ENCODE results near the gene CYB5R3. TPM values are rescaled to one million over a fixed set of nuclear protein-coding genes. Genes with fewer than 3 reads are reported as not detected.
A peak's percentile ranks its signal among the peaks of the same experiment; 100 is the strongest.
"Not testable (repeated sequence)": the region's sequence is repeated elsewhere in the genome, so short reads cannot be mapped to it uniquely, and the experiment has no call there.

The CYB5R3 gene
- total RNA-seq, 1 donor from 2014 or later = 428 TPM

DNA sequence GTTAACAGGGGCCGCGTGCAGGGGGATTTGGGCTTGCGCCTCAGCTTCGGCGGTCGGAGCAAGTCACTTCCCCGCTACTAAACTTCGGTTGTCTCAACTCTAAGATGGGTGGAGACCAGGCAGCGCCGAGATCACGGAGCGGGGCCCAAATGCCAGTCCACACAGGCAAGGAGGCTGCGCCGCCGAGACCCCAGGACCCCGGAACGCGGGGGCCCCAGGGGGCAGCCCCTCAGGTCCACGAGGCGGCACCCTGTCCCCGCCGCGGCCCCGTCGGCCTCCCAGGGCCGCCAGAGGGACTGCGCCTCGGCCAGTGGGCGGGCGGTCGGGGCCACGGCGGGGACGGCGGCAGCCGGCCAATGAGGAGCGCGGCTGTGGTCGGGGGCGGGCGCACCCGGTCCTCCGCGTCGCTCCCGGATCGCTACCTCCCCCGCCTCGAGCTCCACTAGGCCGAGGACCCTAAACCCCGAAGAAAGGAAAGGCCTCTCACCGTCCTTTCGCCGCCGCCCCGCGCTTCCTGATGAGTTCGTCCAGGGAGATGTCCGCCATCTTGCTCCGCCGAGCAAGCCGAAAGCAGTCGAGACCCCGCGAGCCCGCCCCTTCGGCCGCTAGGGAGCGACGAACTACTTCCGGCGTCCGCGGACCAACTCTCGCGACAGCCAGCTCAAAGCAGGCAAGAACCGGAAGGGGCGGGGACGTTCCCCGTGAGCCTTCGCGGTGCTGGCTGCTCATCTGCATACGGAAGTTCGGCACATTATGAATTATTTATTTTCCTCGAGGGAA, 34.7 kb downstream of the CYB5R3 start, which contains the start of gene POLDIP3:
Gene POLDIP3, minus strand, starts transcription at position 572 of the 780 bp plus-strand sequence. Its CDS starts 26 bp downstream, at position 546.
- intact Hi-C loops (cut with DNase I) = loop anchor here (2.0 kb wide), 1 partner anchor 18 kb away; no protein-coding TSS in a partner anchor
- peak; percentile 100 for DNase-seq (ENCODE audit: low spot score)

DNA sequence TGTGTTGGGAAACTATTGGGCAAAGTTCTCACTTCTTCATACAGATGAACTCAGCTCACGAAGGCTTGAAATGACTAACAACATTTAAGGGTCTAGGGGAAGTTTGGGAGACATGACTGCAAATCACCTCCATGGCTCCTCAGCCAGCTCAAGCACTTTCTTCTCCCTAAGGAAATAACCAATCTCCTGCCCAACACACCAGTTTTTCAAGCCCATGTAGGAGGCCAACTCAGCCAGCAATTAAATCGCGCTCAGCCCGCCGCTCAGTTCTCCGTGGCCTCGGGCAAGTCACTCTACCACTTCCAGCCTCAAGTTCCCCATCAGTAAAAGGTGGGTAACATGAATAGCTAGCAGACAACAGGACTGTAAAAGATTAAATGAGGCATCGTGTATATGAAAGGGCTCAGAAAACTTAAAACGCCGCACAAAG, 35.3 kb downstream of the CYB5R3 start:
- DNase-seq (ENCODE audit: low spot score) = no peak
- intact Hi-C loops (cut with DNase I) = loop anchor here (2.0 kb wide), 1 partner anchor 17 kb away; no protein-coding TSS in a partner anchor

DNA sequence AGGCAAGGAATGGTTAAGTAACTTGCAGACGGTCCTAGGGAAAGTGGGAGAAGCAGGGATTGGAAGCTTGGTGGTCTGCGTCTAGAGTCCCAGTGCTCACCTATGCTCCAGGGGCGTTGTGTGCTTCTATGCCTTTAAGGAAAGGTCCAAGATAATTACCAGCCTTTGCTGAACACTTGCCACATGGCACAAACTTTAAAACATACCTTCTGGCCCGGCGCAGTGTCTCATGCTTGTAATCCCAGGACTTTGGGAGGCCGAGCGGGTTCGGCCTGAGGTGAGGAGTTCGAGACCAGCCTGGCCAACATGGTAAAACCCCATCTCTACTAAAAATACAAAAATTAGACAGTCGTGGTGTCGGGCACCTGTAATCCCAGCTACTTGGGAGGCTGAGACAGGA, 36.9 kb downstream of the CYB5R3 start:
- intact Hi-C loops (cut with DNase I) = no loop called here

DNA sequence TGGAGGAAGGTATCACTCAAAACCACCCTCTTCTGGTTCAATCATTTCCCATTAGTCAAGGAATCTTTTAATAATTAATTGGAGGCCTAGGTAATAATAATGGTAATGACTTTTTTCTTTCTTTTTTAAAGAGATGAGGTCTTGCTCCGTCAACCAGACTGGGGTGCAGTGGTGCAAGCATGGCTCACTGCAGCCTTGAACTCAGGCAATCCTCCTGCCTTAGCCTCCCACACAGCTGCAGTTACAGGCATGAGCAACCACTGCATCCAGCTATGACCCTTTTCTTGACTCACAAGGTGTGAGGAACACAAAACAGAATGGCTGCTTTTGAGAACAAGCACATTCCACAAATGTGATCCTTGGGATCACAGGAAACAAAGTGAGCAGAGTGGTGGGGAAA, 38.1 kb downstream of the CYB5R3 start:
- no peak for DNase-seq (ENCODE audit: low spot score)
- intact Hi-C loops (cut with DNase I) = no loop called here

More for the DNA sequence above, 36.9 kb downstream of the CYB5R3 start:
- DNase-seq (ENCODE audit: low spot score) = no peak

DNA sequence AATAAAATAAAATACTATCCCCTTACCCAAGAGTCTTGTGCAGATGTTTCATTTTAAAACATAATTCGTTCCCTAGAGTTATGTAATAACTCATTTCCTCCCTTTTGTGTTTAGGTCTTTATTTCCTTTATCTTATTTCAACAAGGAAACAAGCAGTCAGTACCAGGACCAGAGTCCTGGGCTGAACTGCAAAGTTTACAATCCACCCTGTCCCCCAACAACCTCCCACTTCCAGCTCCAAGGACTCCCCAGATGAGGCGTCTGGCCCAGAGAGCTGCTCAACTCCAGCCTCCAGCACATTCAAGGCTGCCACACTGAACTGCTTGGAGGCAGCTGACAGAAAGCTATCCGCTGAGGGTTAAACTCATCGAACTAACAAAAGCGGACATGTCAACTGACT, 39.0 kb downstream of the CYB5R3 start:
- intact Hi-C loops (cut with DNase I) = no loop called here
- no peak for DNase-seq (ENCODE audit: low spot score)

DNA sequence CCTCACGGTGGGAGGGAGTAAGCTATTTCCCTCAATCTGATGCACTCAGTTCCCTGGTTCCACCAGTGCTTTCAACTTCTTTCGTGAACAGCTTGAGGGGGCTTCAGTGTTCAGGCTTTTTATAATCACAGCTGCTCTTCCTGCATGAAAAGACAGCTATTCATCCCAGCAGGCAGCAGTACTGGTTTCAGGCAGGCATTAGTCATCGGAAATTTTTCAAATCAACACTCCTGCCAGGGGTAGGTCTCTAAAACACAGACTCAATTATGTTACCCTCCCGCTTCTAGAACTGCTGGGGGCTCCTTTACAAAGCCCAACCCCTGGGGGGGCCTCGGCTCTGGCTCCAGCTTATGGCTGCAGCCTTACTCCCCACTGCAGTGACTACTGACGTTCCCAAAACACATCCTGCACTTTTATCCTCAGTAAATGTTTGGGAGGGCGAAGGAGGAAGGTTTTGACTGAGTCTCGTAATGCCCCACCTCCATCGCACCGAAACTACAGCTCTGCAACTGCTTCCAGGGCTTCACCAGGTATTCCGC, 40.3 kb downstream of the CYB5R3 start:
- intact Hi-C loops (cut with DNase I) = no loop called here
- no peak for DNase-seq (ENCODE audit: low spot score)

DNA sequence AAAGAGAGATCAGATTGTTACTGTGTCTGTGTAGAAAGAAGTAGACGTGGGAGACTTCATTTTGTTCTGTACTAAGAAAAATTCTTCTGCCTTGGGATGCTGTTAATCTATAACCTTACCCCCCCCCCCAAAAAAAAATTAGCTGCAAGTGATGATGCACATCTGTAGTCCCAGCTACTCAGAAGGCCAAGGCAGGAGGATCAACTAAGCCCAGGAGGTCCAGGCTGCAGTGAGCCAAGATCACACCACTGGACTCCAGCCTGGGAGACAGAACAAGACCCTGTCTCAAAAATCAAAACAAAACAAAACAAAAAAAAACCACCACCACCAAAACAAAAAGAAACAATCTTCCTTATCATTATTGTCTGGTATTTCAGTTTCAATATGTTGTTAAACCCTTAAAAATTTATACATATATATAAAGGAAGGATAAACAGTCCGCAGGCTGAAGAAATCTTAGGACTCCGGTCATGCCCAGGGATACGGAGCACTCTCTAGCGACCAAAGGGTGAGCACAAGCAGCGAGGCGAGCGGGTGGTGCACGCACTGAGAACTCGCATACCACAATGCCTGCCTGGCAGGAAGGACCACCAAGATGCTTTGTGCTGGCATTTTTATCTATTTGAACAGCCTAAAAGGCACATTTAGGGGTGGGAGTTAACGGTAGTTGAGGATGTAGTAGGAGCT, 40.9 kb downstream of the CYB5R3 start:
- no peak for DNase-seq (ENCODE audit: low spot score)
- intact Hi-C loops (cut with DNase I) = no loop called here

DNA sequence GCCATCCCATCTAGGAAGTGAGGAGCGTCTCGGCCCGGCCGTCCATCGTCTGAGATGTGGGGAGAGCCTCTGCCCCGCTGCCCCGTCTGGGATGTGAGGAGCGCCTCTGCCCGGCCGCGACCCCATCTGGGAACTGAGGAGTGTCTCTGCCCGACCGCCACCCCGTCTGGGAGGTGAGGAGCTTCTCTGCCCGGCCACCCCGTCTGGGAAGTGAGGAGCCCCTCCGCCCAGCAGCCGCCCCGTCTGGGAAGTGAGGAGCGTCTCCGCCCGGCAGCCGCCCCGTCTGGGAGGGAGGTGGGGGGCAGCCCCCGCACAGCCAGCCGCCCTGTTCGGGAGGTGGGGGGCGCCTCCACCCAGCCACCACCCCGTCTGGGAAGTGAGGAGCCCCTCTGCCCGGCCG, 41.6 kb downstream of the CYB5R3 start:
- DNase-seq (ENCODE audit: low spot score) = not testable (repeated sequence)

DNA sequence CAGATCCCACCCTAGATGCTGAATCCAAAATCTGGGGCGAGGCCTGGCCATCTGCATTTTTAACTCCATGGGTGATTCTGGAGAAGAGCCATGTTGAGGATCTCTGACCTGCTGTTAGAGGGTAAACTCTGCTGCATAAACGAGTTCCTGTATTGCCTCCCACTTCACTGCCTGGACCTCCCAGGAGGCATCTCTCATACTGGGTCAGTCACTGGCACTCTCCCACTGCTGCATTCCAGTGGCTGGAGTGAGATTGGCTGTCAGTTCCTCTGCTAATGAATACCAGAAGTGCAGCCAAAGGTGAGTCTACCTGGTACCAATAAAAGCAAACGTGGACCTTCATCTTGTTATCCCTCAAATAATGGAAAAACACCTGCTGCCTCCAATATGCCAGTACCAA, 44.8 kb downstream of the CYB5R3 start:
- DNase-seq (ENCODE audit: low spot score) = no peak

More for the DNA sequence above, 41.6 kb downstream of the CYB5R3 start:
- intact Hi-C loops (cut with DNase I) = not testable (repeated sequence)

DNA sequence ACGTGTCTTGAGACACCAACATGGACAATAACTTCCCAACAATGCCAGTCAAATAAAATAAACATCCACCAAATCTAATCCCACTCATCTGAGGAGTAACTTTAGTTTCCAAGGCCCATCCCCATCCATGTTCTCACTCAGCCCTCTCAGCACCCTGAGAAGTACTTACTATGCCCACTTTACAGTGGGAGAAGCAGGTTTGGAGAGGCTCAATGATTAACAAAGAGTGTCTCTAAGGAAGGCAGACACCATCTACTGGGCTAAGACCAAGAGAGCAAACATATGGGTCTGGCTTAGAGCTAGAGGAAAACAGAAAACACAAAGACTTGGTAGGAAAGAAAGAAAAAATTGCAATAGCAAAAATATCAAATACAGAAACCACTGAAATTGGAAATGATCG, 45.8 kb downstream of the CYB5R3 start:
- no peak for DNase-seq (ENCODE audit: low spot score)
- intact Hi-C loops (cut with DNase I) = no loop called here

More for the DNA sequence above, 44.8 kb downstream of the CYB5R3 start:
- intact Hi-C loops (cut with DNase I) = no loop called here

DNA sequence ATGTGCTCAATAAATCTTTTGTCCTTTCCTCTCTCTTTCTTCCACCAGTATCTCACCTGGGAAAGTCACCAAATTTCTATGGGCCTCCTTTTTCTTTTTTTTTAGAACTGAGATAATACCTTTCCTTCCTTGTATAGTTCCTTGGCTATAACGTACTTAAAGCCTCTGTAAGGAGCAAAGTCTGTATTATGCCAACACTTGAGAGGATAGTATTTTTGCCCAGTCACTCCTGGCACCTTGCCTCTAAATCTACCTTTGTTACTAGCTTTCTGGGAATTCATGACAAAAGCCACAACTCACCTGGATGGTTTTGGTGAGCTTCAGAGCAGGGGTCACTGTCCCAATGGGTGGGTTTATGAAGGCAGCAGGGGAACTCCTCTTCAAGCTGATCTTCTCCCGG, 46.7 kb downstream of the CYB5R3 start:
- no peak for DNase-seq (ENCODE audit: low spot score)
- intact Hi-C loops (cut with DNase I) = no loop called here

DNA sequence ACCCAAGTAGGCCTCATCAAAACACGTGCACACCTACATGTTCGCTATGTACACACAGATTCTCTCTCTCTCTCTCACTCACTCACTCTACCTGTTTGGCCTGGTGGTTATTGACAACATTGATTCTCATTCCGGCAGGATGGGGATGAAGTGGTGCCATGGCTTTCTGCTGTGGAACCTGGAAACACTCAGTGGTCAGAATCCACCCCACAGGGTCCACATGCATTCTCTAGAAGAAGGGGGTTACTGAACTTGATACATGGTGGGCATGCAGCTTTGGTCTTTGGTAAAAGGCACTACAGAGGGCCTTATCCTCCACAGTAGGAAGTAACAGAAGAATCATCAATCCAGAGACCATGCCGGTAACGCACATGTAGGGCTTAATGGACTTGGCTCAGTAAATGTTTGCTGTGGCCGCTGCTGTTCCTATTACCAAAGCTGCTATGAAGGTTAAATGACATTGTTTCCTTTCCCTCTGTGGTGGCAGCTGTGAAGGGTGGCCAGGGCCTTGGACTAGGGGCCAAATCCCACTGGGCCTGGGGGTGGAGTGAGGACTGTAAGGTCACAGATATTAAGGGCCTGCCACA, 47.2 kb downstream of the CYB5R3 start:
- DNase-seq (ENCODE audit: low spot score) = no peak
- intact Hi-C loops (cut with DNase I) = no loop called here

DNA sequence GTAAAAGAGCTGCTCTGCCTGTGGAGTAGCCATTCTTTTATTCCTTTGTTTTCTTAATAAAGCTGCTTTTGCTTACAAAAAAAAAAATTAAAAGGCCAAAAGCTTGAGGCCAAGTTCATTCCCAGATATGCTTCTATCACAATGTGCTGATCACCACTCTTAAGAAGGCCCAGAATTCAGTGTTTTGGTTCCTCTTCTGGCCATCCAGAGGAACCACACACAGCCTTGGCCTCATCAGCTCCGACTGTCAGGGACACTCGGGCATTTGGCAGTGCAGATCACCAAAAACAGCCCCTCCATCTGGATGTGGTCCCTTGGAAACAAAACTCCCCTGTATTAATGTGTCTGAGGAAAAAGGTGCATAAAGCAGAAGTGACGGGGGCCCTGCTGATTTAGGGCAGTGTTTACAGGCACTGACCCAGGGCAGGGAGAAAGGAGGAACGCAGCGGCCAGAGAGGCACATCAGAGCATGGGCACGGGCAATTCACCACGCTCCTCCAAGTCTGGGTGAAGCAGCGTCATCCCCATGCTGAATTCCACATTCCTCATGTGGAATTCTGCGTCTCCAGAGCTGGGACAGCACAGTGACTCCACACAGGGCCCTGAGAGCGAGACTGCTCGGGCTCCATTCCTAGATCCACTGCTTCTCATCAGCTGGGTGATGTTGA, 52.2 kb downstream of the CYB5R3 start:
- intact Hi-C loops (cut with DNase I) = loop anchor here (2.0 kb wide), 1 partner anchor 18 kb away; the partner anchor contains the start of gene POLDIP3
- DNase-seq (ENCODE audit: low spot score) = no peak

DNA sequence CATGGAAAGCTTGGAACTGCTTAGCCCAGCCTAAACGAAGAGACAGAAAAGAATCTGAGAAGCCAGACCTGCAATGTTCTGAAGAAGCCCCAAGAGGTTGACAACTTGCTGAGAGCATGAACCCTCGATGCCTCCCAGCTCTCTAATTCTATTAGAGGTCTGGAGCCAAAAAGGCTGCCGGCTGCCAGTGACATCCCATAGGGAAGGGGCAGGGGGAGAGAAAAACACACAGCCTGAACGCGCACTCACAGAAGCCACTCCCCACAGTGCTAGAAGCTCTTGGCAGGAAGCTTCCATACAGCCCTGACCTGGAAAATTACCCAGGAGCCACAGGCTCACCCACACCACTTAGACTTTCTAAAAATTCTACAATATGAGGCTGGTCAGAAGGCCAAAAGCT, 52.9 kb downstream of the CYB5R3 start:
- no peak for DNase-seq (ENCODE audit: low spot score)
- intact Hi-C loops (cut with DNase I) = loop anchor here (2.0 kb wide), 1 partner anchor 18 kb away; the partner anchor contains the start of gene POLDIP3

DNA sequence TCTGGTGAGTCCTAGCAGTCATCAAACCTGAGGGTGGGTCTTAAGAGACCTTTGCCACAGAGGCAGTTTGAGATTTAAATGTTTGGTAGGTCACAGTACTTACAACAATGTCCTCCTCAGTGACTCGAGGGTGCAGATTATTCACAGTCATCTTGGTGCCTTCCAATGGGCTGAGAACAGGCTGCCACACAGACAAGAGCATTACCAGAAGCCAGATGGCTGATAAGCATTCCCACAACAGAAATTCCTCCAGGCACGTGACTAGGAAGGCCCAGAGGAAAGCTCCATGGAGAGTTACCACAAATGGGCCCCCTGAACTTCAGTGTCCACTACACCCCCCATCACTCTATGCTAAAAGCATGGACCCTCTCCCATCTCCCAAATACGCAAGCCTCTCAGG, 53.8 kb downstream of the CYB5R3 start:
- intact Hi-C loops (cut with DNase I) = no loop called here
- DNase-seq (ENCODE audit: low spot score) = no peak

DNA sequence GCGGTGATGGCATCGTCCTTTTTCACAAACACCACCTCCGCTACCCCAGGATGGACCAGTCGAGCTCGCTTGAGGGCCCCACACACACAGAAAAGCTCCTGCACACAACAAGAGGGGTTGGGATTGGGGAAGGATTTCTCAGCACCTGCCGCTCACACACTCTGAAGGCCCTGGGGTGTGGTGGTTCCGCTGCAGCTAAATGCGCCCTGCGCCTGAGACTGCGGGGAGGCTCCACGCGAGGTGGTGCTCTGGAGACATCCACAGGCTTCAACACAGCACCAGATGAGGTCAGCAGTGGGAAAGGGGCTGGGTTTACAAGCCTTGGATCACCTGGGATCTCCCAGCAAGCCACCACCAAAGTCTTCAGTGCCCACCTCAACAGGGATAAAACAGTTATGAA, 57.2 kb downstream of the CYB5R3 start:
- DNase-seq (ENCODE audit: low spot score) = no peak
- intact Hi-C loops (cut with DNase I) = no loop called here

DNA sequence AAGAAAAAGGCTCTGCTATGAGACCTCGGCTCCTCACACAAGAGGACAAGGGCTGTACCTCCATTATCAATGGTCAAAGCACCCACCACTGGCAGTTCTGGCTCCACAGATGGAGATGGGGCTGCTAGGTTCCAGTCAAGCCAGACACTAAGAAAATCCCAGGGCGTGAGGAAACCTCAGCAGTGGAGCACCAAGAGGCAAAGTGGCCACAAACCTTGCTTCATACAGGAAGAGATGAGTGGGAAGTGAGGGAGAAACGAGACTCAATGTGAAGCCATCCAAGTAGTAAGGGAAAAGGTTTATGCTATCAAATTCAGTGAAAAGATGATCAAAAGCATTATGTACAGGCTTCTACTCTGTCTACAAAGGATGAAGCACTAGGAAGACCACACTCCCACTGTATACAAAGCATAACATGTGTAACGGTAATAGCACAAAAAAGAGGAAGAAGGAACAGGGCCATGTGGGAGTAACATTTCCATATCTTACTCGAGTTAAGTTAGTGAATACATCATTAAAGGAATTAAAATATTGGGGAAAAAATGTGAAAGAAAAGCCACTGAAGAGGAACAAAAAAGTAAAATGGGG, 61.5 kb downstream of the CYB5R3 start:
- DNase-seq (ENCODE audit: low spot score) = no peak
- intact Hi-C loops (cut with DNase I) = no loop called here

DNA sequence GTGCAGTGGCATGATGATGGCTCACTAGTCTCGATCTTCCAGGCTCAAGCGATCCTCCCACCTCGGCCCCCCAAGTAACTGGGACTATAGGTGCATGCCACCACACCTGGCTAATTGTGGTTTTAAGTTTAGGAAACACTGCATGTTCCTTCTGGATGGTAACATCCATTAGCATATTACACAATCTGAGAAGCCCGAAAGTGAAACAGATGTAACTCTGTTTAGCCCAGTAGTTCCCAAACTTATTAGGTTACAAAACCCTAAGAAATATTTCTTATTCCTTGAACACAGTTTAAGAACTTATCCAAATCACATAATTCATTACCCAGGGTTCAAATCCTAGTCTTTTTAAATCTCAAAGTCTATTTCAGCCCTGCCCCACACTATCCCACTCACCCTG, 62.8 kb downstream of the CYB5R3 start:
- no peak for DNase-seq (ENCODE audit: low spot score)
- intact Hi-C loops (cut with DNase I) = no loop called here

DNA sequence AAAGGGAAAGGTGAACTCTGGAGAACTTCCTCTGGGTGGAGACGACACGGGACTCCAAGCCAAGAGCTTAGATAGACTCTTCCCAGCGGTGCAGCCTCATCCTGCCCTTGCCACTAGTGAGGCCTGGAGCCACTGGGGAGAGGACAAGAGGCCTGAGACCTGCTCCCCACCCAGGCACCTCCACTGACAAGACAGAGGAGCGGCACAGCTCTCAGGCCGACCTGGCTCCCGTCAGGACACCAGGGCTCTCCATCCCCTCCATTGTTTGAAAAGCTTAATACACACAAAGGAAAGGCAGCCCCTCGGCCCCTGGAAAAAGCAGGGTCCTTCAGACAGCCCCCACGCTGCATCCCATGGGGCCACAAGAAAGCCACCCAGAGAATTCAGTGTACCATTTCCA, 64.1 kb downstream of the CYB5R3 start:
- DNase-seq (ENCODE audit: low spot score) = no peak
- intact Hi-C loops (cut with DNase I) = no loop called here

Data from cardiac septum (tissue), 1 donor.